ENCODE results near the gene AFG3L2. TPM values are rescaled to one million over a fixed set of nuclear protein-coding genes. Genes with fewer than 3 reads are reported as not detected.
A peak's percentile ranks its signal among the peaks of the same experiment; 100 is the strongest.

AFG3L2 gene
- total and polyA plus RNA-seq, 9 of the 15 experiments (the other 6 are each of a cell fraction or from before 2014, with no cell fraction given), result 24.1 to 109 (median 84.0) TPM

GRCh38 chr18:12308386-12309100 lies 68.5 kb downstream of the AFG3L2 start (continued):
- TF ChIP-seq MGA (IDR thresholded peaks at IDR 0.05) (peak; percentile 92), ZNF766 (CRISPR knock-in tag; conservative IDR thresholded peaks at IDR 0.05) (no peak), KLF10 (CRISPR knock-in tag; IDR thresholded peaks at IDR 0.05) (no peak), NCOR1 (IDR thresholded peaks at IDR 0.05) (no peak), RBM15 (IDR thresholded peaks at IDR 0.05; ENCODE audit: insufficient read depth, low read length) (no peak), ZNF318 (IDR thresholded peaks at IDR 0.05; ENCODE audit: borderline replicate concordance in 1 of 2, low read depth in 1 of 2) (no peak), FUS (optimal IDR thresholded peaks at IDR 0.05; ENCODE audit: low read depth, low read length) (peak; percentile 84)
